Fibroblast of skin of left quadriceps (primary cell): ENCODE data around the gene SLCO1A2.

ENCODE experiments used
- DNase-seq, 2 experiments: peaks; one replicate each; pipeline ENCODE4 v3.0.0-alpha.2; 2013; ENCODE audit warnings: low read depth in 2 of 2

SLCO1A2 gene

DNA sequence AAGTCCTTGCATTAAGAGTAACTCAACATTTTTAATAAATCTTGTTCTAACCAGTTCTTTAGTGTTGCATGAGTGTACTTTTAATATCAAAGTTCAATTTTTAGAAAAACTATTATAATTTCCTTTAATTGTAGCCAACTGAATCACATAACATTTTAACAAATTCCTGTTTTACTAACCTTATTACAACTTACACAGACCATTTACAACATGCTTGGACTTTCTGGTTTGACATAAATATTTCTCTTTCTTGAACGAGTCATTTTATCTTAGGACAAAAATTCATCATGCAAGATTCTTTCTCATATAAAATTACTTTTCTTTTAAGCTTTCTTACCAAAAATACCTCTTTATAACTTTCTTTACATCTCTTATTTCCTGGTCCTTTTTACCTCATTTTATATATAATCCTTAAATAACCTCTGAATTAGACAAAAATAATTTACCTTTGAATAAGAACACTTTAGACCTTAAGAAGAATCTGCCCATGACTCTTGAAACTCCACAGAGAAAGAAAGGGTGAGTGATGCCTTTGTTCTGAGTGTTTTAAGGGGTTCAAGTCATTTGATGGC lies 3.9 kb downstream of the SLCO1A2 start:
- DNase-seq: no peak

DNA sequence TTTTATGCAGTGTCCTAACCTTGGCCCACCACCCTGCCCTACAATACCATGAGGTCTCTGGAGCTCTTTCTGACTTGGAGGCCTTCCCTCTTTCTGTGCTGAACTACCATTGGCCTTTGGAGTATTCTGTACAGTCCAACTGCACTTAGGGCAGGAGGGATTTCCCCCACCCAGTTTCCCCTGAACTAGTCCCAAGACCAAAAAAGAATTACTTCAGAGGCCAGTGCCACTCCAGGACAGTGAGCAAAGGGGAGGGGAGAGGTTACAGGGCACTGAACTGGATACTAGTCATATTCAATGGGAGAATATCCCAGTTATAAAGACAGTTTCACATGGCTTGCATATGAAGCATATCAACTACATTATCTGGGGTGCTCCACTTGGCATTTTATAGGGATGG lies 6.1 kb downstream of the SLCO1A2 start:
- DNase-seq: no peak

DNA sequence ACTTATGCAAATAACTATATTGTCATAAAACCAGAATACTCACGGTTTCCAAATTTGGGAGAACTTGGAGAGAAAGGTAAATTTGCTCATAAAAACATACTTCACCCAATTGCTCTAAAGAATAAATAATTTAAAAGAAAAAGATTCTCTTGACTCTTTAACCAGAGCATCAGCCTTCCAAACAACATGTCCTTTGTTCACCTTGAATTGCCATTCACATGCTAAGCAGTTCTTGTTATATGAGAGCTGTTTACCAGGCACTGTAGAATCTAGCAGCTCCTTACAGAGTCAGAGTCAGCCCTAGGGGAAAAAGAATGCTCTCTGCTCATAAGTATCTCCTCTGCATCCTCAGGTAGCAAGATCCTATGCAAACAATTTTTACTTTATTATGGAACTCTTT lies 10.2 kb downstream of the SLCO1A2 start:
- no peak for DNase-seq

DNA sequence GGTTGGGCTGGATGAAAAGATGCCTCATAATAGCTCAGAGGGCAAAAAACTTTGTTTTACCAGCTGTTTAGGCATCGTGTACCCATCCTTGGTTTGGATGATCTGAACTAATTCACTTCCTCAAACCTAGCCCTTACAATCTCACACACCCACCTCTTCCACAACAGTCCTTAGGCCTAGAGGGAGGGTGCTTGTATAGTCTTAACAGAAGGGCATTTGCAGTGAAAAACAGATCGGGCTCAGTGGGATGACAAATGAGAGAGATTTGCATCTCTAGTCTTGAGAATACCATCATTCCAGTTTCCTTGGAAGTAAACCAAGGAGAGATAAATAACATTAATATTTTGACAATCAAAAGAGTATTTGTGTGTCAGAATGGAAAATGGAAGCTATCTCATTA lies 11.0 kb downstream of the SLCO1A2 start:
- no peak for DNase-seq

DNA sequence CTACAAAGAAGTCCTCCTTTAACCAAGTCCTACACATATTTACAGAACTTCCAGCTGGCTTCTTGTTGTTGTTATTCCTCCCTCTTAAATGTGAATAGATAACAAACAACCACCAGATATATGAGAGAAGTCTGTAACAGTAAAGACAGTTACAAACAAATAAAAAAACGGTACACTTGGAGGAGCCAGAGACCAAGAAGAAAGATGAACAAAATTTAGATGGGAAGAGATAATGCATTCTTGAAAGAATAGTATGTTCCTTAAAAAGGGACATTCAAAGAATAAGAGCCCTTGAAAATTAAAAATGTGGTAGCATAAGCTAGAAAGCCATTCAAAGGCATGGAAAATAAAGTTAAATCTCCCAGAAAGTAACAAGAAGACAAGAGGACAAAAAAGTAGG lies 25.9 kb downstream of the SLCO1A2 start:
- DNase-seq: no peak

DNA sequence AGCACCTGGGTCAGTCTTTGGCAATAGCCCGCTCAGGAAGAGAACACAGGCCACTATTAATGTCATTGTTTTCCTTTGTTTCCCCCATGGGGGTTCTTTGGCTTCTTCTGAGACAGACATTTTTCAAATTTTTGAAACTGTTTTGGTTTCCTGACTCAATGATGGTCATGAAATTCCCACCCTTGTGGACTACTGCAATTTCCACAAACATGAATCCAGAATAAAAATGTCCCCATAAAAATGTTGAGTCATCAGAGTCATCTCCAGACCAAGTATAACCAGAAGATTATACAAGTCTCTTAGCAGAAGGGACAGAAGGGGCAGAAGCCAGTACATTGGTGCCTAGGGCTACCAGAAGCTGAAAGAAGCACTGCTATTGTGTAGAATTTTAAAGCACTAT lies 29.1 kb downstream of the SLCO1A2 start:
- DNase-seq: no peak

DNA sequence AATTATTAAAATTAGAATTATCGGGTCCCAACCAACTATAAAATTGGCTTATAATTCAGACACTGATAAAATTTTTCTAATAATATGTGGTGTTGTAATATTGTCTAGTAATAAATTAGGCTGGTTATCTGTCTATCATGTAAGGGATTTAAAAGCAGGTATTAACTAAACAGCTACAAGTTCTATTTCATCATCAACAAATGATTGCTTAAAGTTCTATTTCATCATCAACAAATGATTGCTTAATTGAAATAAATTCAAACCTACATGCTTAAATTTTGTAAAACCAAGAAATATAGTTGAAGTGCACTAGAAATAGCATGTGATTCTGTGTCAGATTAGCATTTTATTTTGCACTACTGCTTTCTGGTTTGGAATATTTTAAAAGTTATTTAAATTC lies 34.1 kb downstream of the SLCO1A2 start:
- DNase-seq: no peak

DNA sequence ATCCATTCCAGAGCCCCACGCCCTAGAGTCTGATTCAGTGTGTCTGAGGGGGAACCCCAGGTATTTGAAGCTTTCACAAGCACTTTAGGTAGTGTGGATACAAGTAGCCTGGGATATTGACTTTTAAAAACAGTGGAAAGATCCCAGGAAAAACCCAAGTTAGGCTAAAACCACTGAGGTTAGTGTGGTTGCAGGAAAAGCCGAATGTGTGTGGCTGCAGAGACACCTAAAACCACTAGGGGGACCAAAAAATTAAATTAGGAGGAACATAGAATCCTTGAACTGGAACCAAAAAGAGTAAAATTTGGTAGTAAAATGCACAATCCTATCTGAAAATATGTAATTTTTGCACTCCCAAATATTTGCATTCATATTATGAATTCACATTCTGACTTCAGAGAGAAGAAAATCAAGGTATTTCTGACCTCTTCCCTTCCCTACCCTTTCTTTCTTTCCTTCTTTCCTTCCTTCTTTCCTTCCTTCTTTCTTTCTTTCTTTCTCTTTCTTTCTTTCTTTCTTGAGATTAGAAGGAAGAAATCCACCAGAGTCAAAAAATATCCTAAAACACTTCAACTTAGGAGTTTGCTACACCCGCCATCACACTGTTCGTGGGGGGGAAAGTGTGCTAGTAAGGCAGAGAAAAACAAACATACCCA lies 37.8 kb downstream of the SLCO1A2 start:
- no peak for DNase-seq

DNA sequence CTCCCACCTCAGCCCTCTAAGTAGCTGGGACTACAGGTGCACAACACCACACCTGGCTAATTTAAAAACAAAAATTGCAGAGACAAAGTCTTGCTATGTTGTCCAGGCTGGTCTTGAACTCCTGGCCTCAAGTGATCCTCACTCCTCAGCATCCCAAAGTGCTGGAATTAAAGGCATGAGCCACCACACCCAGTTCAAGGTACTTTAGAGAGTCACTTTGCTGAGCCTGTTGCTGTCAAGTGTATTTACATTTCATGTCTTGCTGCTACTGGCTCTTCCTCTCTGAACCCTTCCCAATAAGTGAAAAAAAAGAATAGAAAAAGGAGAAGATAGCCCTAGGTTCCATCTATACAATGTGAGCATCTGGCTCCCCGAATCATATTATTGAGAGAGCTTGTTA lies 38.4 kb downstream of the SLCO1A2 start:
- DNase-seq: no peak

DNA sequence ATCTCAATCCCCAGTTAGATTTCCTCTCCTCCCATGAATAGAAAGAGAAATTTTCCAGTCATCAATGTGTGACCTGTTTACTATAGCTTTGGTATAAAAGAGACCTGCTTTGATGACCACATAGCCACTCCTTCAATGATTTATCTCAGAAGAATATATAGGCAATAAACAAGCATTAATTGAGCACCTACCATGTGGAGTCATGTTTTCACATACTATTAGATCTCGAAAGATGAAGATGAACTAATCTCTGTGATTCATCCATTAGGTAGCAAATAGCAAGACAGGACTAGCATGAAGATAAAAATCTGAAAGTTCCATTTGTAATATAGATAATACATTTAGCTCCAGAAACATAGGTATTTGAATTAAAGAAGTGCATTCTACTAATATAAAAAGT lies 40.5 kb downstream of the SLCO1A2 start:
- DNase-seq: no peak

DNA sequence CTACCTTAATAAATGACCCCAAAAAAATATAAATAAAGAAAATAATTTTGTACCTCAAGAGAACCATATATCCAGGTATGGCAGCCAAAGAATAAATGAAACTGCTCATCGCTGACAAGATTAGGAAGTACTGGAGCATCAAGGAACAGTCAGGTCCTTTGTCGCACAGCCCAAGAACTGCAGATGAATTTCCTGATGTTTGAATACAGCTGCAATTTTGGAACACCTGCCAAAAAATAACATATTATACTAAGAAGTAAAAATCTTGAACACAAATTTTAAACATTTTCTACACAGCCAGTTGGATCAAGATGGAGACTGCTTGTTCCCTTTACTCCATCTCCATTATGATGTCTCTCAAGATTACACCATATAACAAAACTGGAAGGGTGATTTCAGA lies 42.6 kb downstream of the SLCO1A2 start:
- DNase-seq: no peak

DNA sequence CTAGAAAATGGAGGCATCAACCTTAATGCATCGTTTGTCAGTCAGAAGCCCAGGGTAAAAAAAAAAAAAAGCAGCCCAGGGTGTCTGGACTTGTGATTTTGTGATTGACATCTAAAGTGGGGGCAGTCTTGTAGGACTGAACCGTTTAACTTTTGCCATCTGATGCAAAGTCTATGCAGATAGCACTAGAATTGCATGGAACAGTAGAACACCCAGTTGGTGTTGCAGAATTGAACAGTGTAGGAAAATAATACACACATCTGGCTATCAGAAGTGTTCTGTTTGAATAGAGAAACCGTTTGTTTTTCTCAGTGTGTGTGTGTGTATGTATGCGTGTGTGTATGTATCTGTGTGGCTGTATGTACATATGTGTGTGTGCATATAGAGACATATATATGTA lies 45.0 kb downstream of the SLCO1A2 start:
- no peak for DNase-seq

DNA sequence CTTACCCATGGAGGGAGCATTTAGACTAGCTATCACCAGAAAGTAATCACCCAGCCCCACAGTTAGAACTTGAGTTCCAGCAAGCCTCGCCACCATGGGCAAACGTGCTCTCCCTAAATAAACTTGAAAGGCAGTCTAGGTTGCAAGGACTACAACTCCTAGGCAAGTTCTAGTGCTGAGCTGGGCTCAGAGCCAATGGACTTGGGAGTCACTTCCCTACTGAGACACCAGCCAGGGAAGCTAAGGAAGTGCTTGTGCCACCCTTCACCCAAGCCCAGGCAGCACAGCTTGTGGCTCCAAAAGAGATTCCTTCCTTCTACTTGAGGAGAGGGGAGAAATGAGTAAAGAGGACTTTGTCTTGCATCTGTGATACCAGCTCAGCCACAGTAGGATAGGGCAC lies 57.9 kb downstream of the SLCO1A2 start:
- DNase-seq: no peak

DNA sequence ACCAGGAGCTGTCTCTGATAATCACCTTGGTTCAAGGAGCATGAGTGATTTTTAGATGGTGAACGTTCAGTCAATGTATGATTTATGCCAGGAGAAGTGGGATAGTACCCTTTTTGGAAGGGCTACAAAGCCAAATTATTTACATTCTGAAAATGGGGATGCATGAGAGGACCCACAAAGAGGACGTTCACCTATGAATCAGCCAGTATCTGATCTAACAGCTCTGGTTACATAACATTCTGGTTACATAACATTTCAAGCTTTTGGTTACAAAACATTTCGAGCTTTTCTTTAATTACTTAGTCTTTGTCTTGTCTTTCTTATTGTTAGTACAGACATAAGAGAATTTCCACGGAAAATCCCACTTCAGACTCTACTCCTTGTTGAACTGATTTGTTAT lies 68.8 kb downstream of the SLCO1A2 start:
- DNase-seq: no peak

DNA sequence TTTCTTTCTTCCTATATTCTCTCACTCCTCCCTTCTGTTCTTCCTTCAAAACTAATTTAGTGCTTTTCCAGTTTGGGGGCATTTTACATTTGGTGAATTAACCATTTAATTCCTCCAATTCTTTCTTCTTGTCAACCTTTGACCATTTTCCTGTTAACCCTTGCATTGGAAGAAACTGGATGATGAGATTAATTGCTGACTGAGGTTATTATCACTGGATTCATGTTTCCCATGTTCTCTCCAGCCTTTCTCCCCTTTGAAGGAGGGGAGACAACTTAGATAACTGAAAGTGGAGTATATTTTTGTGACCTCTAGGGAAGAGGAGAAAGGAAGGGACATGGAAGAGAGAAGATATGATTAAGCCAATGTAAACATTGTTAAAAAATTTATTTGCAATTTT lies 70.5 kb downstream of the SLCO1A2 start:
- no peak for DNase-seq

DNA sequence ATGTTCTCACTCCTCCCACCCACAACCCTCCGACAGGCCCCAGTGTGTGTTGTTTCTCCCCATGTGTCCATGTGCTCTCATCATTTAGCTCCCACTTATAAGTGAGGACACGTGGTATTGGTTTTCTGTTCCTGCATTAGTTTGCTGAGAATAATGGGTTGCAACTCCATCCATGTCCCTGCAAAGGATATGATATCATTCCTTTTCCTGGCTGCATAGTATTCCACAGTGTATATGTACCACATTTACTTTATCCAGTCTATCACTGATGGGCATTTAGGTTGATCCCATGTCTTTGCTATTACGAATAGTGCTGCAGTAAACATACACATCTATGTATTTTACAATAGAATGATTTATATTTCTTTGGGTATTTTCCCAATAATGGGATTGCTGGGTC lies 77.5 kb downstream of the SLCO1A2 start:
- DNase-seq: no peak

DNA sequence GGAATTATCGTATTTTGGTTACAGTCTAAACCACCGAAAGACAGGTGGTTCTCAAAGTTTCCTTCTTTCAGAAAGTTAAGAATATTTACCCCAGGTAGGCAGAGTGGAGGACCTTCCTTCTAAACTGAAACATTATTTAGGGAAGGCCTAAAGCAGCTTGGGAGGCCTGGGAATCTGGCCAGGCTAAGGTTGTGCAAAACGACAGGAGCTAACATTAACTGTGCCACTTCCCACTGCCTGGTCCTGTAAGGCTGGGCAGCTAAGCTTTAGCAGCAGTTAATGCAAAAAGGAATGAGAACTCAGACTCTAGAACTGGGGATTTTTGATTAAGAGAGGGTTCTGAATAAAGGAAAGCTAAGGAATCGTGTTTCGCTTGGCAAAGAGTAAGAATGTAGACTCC lies 82.6 kb downstream of the SLCO1A2 start:
- DNase-seq: no peak

DNA sequence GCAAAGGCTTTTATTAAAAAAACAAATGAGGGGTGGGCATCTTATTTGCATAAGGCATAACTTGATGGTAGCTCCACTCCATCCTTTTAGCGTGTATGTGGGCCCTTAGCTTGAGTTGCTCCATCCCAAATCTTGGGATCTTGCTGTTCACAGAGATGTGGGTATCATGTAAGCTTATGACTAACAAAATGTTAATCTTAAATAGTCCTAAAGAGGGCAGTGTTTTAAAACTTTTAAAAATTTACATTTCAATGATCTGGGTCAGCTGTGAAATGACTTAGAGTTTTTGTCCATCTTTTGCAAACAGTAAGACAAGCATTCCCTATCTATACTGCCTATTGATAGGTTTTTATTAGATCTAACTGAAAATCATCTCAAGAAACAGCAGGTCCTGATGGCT lies 86.0 kb downstream of the SLCO1A2 start:
- DNase-seq: no peak

DNA sequence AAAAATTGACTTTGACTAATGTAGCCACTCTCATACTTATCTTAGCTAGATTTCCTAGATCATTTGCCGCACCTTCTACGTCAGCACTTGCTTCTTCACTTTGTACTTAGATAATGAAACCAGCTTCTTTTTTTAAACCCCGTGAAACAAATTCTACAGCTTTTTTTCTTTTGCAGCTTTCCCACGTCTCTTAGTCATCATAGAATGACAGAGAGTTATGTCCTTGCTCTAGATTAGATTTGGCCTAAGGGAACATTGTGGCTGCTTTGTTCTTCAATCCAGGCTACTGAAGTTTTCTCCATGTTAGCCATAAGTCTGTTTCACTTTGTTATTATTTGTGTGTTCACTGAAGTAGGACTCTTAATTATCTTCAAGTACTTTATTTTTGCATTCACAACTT lies 94.9 kb downstream of the SLCO1A2 start:
- no peak for DNase-seq

DNA sequence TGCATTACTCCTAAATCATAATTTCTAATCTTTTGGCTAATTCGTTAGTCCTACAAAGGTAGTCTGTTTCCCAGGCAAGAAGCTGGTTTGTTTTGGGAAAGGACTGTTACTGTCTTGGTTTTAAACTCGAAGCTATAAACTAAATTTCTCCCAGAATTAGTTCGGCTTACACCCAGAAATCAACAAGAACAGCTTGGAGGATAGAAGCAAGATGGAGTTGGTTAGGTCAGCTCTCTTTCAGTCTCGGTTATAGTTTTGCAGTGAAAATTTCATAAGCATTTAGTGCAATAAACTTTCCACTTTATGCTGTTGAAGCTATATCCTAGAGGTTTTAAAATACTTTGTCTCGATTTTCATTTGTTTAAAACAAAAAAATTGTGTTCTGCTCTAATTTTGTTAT lies 100.3 kb downstream of the SLCO1A2 start:
- DNase-seq: no peak

DNA sequence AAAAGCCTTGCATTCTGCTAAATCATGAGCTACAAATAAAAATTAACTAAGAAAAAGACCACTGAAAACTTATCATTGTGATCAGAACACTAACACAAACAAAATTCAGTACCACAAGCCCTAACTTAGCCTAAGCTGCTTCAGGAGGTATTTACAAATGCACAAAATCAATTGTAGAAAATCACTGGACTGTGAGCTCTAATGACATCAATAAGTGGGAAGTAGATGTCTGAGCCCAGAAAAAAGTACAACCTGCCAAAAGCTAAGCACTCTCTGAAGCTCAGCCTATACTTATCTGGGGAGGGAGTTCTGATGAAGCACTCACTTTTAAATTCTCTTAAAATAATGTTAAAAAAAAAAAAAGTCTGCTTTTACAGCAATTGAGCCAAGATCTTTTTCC lies 110.8 kb downstream of the SLCO1A2 start:
- DNase-seq: no peak

DNA sequence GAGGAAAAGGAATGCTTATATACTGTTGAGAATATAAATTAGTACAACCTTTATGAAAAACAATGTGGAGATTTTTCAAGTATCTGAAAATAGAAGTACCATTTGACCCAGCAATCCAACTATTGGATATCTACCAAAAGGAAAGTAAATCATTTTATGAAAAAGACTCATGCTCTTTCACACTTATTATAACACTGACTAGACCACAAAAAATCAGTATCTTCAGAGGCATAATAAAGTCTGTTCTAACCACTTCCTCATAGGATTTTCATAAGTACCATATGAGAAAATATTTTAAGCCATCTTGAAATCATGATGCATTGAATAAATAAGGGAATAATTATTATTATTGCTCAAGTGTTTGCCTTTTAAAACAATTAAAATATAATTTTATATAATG lies 112.9 kb downstream of the SLCO1A2 start:
- DNase-seq: no peak

DNA sequence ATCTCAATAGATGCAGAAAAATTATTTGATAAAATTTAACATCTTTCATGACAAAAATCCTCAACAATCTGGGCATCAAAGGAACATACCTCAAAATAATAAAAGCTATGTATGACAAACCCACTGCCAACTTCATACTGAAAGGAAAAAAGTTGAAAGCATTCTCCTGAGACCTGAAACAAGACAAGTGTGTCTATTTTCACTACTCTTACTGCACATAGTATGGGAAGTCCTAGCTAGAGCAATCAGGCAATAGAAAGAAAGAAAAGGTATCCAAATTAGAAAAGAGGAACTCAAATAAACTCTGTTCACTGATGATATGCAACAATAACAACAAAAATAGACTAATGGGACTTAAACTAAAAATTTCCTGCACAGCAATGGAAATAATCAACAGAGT lies 113.6 kb downstream of the SLCO1A2 start:
- DNase-seq: no peak

DNA sequence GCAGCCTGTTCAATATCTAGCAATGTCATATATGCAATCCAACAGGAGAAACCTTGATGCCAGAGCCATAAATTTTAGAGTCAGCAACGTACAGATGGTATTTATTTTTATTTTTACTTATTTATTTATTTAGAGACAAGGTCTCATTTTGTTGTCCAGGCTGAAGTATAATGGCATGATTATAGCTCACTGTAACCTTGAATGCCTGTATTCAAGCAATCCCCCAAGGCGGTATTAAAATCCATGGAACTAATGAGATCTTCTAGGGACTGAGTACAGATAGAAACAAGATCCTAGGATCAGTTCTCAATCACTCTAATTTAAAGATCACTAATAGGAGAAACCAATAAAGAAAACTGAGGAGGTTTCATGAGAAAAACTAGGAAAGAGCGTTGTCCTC lies 114.5 kb downstream of the SLCO1A2 start:
- no peak for DNase-seq
